T-helper 9 cell (primary cell): ENCODE data around the gene MED15.
"Not testable (repeated sequence)": the region's sequence is repeated elsewhere in the genome, so short reads cannot be mapped to it uniquely, and the experiment has no call there.

Experiments
- DNase-seq: peaks from one replicate; pipeline ENCODE4 v3.0.0-alpha.2; 2020

Gene MED15

DNA sequence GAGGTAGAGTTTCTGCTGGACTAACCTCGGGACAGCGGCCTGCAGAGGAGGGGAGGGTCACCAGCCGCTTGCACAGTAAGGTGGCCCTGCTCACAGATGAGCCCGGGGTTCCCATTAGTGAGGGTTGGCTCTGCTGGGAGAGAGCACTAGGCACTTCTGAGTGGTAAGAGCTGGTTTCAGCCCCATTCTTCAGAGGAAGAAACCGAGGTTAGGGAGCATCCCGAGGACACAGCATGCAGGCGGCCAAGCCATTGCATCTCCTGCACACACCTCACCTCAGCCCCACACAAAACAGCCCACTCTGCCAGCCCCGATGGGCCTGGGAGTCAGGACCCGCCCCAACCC is 99.3 kb downstream of the MED15 start:
- no peak for DNase-seq

DNA sequence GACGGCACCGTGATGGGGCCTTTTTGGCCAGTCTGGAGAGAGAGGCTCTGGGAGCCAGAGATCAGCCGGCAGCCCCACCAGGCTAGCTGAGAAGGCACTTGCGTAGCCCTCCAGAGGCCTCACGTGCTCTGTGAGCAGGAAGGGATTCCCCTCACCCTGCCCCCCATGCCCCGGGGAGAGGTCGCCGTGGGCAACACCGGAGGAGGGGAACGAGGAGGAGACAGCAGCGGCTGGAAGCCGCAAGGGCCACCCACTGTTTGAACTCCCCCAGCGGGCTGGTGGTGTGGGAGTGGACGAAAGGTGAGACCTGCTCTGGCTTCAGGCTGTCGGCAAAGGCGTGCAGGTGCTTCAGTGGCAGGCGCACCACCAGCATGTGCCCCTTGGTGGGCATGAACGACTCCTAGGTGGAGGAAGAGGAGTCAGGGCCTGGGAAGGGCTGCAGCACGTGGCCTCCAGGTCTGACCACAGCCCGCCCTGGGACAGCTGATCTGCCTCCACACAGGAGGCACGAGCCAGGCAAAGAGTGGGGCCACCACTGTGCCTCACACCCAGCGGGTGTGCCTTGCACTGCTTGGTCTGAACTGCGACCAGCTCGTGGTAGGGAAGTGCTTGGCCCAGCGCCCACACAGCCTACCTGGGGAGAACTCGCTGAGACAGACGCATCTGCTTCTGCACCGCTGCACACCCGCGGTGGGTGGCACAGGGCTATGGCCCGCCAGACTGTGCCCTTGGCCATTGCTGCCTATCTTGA is 99.9 kb downstream of the MED15 start:
- no peak for DNase-seq

DNA sequence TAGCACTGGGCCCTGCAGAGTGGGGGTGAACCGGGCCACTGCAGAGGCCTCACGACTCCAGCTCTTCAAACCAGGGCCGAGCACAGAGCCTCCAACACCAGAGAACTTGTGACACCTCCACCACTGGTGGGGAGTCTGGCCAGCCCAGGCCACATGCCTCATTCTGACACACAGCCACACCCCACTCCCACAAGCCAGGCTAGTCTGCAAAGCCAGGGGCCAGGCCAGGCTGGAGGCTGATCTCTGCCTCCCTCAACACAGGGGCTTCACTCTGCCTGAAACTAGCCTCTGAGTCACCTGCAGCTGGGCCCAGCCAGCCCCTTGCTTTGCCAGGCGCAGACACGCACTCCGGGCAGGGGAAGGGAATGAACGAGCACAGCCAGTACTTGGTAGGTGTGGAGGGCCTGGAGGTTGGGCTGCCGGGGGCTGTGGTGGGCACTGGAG is 102.9 kb downstream of the MED15 start:
- no peak for DNase-seq

DNA sequence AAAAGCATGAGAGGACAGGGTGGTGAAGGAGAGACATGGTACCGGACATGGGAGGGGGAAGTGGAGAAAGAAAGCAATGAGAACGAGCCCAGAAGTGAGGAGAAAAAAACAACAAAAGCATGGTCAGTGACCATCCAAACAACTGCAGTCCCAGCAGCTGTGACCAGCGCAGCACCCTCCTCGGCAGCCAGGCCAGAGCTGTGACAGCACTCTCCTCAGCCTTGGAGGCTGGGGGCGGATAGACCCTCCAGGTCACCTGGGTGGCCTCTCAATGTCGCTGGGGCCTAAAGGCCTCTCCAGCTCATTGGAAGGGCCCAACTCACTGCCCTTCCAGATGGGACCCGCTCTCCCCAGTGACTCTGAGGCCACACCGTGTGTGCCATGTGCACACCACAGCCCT is 103.3 kb downstream of the MED15 start:
- DNase-seq, result no peak

DNA sequence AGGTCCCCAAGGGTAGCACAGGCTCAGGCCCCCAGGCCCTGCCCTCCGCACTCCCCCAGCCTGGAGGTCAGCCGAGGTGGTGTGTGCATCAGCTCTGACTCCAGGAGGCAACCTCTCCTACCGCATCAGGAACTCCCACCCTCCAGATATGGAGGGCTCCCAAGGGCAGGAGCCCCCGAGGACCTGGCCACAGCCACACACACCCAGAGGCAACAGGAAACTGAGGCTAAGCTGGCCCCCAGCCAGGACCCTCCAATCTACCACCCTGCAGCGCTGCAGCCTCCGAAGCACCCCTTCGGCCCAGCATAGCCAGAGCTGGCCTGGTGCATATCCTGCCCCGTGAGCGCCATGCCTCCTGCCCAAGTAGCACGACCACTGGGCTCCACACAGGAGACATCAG is 104.0 kb downstream of the MED15 start:
- no peak for DNase-seq

DNA sequence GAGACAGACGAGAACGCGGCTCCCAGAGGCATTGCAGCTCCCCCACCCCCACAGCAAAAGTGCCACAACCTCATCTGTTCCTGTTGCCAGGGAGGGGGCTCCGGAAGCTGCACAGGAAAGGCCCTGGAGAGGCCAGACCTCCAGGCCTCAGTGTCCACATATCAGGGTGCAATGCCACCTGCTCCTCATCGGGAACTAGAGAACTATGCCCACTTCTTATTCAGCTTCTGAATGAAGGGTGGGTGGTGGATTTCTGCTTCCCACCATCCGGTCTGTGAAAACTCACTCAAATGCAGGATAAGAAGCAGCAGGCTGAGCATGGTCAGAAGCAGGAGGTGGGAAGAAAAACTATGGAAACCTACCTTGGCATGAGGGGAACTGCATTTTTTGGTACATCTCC is 105.9 kb downstream of the MED15 start:
- no peak for DNase-seq

DNA sequence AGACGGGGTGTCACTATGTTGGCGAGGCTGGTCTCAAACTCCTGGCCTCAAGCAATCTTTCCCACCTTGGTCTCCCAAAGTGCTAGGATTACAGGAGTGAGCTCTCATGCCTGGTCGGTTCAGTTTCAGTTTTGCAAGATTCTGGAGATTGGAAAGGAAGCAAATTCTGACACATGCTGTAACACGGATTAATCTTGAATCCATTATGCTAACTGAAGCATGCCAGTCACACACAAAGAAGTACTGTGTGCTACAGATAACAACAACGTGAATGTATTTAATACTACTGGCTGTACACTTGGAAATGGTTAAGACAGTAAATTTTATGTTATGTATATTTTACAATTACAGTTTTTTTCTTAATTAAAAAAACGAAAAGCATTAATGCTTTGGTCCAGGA is 107.6 kb downstream of the MED15 start:
- no peak for DNase-seq

DNA sequence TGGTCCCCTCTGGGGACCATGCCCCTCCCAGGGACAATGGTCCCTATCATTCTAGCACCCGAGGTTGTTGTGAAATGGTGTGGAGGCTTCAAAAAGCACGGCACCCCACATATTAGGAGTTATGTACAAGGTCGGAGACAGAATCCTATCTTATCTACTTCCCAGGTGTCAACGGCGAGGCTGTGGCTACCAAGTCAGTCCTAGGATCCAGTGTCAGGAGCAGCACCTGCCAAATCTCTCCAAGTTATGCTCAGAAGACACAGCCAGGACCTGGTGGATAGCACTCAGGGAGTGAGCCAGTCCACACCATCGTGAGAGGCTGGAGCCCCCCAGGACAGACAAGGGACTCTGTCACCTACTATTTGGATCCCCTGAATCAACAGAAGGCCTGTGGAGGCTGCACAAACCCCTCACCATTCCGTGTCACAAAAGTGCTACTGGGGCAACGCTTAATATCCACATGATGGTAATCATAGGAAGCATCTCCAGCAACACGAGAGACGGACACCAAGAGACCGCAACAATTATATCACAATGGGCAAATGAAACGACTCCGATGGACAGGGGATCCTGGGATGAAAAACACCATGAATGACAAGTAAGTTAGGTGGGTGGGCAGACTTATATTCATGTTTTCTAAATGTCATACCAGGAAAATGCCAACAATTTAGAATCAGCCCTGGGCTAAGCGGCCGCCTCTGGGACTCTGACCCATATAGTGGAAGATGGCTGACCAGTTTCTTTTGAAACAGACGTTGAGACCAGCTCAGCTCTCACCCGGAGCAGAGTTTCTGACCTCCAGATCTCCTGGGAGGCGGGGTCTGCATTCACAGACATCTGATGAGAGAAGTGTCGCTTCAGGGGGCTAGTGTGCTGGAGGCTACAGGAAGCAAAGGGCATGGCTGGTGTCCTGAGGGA is 108.4 kb downstream of the MED15 start:
- no peak for DNase-seq

DNA sequence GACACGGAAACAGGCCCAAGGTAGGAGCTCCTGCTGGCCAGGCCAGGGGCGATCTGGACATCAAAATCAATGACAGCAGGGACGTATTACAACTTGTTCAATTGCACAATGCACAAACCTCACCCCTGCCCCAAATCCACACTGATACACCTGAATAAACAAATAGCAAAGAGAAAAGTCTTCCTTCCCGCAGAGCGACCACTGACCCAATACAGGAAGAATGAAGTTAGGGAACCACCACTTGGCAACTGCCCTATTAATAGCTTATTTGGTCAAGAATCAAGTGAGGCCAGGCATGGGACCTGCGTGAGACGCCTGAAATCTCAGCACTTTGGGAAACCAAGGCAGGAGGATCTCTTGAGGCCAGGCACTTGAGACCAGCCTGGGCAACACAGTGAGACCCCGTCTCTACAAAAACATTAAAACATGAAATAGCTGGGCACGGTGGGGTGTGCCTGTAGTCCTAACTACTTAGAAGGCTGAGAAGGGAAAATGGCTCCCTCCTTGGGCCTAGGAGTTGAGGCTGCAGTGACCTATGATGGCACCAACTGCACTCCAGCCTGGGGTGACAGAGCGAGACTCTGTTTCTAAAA is 109.1 kb downstream of the MED15 start:
- DNase-seq, result no peak

DNA sequence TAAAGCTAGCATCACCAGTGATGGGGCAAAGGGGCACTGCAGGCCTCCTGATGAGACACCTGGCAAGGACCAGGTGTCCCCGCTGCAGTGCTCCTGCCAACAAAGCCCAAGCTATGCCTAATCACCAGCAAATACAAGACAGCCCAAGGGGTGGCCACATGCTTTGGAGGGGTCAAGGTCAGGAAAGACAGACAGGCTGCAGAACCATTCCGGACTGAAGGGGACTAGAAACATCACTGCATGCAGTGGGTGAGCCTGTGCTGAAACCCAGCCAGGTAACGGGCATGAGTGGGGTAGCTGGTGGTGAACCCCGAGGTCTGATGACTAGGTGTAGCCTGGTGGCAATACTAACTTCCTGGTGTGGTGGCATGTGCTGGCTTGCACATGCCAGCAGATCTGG is 111.1 kb downstream of the MED15 start:
- DNase-seq, result no peak

DNA sequence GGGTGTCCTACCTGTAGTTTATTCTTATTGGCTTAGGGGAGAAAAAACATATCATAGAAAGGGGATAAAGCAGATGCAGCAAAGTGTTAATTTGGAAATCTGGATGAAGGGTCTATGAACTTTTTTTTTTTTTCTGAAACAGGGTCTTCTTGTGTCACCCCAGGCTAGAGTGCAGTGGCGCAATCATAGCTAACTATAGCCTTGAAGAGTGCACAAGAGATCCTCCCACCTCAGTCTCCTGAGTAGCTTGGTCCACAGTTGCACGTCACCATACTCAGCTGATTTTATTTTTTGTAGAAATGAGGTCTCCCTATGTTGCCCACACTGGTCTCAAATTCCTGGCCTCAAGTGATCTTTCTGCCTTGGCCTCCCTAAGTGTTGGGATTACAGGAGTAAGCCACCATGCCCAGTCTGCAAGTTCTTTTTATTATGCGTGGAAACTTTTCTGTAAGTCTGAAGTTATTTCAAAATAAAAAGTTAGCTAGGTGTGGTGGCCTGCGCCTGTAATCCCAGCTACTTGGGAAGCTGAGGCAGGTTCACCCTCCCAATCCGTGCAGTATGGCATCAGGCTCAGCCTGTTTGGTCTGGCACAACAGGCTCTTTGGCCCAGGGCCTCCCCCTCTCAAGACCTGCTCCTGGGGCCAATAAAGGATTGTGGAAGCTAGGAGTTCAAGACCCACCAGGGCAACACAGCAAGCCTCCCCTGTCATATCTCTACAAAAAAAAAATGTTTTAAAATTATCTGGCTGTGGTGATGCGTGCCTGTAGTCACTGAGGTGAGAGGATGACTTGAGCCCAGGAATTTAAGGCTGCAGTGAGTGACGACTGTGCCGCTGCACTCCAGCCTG is 111.9 kb downstream of the MED15 start:
- DNase-seq, result no peak

DNA sequence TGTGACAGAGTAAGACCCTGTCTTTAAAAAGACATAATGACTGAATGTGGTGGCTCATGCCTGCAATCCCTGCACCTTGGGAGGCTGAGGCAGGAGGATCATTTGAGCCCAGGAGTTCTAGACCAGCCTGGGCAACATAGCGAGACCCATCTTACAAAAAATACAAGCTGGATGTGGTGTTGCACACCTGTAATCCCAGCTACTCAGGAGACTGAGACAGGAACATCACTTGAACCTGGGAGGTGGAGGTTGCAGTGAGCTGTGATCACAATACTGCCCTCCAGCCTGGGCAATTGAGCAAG is 112.4 kb downstream of the MED15 start:
- not testable (repeated sequence) for DNase-seq

DNA sequence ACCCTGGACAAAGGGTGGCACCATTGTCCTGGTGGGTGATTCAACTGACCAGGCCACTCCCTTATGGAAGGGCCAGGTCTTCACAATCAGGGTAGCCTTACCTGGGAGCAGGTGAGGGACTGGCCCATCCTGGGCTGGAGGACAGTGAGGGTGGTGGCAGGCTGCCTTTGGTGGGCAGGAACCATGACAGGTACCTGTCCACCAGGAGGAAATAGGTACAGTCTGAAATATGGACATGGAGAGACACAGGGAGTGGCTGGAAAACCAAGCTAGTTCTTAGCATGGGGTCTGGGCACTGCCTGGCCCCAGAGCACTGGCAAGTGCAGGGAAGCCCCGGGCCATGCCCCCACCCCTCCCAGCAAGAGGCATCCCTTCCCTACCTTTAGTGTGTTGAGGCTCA is 113.8 kb downstream of the MED15 start:
- no peak for DNase-seq

DNA sequence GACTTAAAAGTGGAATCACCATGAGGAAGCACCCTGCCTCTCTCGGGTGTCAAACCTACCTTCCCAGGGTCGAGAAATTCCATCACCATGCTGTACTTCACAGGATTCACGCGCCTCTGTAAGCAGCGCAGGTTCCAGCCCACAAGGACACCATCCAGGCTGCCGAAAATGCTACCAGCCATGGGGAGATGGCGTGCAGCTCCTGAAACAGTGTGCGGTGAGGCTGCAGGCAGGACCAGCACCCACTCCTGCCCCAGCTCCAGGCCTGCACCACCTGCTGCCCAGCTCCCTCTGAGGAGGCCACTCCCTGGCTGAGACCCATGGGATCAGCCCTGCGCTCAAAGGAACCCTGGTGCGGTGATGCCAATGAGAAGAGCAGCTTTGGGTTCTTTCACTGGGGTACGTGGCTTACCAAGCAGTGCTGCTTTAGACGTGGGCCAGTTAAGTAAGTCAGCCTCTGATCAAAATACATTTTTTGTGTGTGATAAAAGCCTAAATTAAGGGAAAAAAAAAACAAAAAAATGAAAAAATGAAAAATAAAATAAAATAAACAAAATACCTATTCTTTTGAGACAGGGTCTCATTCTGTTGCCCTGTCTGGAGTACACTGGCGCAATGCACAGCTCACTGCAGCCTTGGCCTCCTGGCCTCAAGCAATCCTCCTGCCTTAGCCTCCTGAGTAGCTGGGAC is 115.4 kb downstream of the MED15 start:
- no peak for DNase-seq

DNA sequence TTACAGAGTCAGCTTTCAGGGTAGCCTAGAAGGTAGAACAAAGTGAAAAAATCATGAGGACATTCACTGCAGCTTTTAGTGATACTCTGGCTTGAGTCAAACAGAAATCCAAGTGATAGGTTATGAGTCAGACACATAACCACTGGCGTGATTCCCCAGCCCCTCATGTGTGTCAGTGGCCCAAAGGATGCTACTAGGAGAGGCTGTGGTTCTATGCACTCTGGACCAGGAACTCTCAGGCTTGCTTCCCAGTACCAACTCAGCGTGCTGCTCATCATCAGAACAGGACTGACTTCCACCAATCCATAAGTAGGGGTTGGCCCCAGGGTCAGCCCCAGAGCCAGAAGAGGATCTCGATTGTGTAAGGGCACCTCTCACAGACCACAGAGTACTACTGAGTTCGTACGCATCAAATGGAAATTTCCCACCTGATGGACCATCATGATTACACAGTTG is 116.8 kb downstream of the MED15 start:
- no peak for DNase-seq

DNA sequence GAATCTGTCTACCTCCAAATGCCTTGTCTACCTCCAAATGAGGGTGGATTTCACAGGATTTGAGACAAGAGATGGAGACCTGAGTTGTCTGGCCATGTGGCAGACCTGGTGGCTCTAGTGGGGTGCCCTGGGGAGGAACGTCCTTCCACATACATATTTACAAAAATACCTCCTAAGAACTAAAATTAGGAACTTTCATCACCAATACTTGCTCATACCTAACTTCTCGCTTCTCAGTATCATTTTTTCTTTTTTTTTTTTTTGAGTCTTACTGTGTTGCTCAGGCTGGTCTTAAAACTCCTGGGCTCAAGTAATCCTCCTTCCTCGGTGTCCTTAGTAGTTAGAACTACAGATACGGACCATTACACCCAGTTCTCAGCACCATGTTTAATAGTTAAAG is 117.9 kb downstream of the MED15 start:
- no peak for DNase-seq

DNA sequence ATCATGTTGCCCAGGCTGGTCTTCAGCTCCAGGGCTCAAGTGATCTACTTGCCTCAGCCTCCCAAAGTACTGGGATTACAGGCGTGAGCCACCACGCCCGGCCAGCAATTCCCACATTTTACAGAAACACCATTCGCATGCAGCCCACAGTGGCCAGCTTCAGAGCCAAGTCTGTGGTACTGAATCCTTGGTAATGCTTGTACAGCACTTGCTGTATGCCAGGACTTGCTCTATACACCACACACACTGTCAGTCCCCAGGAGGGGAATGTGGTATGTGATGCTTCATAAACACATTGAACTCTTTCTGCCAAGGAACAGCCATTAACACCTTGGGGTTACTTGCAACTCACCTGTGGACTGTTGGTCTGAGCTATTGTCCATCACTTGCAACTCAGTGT is 119.4 kb downstream of the MED15 start:
- DNase-seq, result no peak

DNA sequence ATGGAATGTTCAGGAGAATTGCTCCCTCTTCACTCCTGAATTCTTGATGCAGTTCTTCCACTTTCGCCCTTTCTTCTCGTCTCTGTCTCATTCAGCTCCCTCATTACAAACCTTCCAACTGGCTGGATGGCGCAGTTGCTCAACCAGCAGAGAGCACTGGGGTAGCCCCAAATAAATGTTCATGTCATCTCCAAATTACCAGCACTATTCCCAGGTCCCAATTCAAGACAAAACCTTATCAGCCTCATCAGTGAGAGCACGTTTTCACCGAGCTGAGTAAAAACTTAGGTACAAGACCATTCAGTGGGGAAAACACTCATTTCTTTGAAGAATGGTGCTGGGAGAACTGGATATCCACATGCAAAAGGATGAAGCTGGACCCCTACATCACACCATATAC is 120.0 kb downstream of the MED15 start:
- no peak for DNase-seq

DNA sequence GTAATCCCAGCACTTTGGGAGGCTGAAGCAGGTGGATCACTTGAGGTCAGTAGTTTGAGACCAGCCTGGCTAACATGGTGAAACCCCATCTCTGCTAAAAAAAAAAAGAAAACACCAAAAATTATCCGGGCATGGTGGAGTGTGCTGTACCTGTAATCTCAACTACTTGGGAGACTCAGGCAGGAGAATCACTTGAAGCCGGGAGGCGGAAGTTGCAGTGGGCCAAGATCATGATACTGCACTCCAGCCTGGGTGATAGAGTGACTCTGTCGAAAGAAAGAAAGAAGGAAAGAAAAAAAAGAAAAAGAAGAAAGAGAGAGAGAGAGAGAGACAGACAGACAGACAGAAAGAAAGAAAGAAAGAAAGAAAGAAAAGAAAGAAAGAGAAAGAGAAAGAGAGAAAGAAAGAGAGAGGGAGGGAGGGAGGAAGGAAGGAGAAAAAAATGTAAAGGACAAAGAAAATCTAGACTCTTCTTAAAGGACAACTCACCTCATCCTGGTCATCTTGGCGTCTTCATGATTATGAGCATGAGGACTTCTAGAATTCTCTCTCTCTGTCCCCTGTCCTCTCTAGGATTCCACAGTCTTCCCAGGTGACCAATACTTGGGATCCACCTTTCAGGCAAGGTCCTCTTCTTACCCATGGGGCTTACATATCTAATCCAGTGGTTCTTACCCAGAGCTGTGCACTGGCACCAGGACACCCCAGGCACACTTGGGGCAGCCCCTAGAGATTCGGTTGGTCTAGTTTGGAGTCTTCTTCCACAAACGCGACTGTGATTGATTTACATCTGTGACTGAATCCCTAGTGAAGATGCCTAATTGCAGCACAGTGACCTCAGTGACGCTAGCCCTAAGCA is 120.9 kb downstream of the MED15 start:
- DNase-seq, result no peak

DNA sequence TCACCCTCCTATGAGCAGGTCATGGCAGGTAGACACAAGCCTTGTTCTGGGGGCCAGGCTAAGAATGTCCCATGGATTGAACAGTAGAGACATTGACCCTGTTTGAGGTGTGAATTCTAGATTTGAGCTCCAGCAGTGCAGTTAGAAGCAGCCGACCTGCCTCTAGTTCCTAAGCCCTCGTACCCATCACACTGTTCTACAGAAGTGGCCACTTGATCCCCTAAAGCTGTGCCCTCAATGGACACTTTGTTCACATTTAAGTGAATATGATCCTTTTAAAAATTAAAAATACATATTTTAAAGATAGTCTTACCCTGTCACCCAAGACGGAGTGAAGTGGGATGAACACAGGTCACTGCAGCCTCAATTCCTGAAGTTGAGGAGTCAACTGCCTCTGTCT is 122.0 kb downstream of the MED15 start:
- DNase-seq, result no peak

DNA sequence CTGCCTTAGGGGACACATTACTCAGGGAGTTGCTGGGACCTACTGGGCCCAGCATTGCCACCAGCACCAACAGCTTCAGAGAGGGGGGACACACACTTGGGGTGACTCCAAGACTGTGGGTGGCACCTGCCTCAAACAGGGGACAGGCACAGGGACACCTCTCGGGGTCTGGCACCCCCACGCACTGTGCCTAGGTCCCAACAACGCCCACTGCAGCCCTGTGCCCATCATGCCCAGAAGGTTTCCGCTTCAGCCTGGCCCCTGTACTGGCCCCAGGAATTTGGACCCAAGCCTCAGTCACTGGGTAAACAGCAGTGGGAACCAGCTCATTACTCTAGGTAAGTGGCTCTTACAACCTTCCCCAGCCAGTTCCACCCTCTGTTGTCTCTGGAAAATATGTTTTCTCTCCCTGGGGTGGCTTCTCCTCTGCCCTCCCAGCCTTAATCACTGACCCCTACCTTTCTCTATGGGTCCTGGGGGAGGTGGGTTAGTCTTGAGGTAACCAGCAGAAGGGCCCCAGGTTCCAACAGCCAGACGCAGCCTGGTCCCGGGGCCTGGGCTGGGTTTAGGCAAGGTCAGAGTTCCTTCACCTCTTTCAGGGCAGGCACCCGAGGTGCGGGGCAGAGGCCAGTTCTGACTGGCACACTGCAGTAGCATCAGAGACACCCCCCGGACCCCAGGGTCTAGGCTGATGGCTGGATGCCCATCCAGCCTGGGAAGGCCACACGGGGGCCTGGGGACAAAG is 123.6 kb downstream of the MED15 start:
- DNase-seq, result no peak
